GM19025 (cell line): ENCODE data around the gene ARMH3.
A peak's percentile ranks its signal among the peaks of the same experiment; 100 is the strongest.

Source experiments
- ATAC-seq: cut with Tn5 transposase; IDR thresholded peaks from one replicate; pipeline ENCODE4 v1.9.1; 2021; ENCODE audit warnings: mild to moderate bottlenecking, low read depth, moderate library complexity; ENCODE audit not compliant: unreplicated experiment

ARMH3 gene

DNA sequence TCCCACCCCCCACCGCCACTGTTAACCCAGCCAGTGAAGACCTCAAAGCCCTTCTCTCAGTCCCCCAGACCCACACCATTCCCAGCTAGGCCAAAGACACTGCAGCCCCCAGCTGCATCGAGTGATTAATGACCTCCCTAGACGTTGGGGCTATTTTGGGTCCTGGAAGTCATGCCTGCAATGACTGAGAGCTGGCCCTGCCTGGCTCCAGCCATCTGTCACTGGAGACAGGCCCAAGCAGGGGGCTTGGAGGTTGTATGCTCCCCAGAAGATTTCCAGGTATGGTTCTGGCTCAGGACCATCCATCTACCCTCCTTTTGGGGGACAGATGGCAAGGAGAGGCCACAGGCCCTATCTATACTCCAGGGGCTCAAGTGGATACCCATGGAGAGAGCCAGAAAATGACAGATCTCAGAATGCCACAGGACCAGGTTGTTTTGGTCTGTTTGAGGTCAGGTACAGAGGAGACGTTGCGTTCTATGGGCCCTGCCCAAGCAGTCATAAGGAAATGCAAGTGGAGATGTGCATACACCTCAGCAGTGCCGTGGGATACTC is 217.5 kb downstream of the ARMH3 start:
- no peak for ATAC-seq

DNA sequence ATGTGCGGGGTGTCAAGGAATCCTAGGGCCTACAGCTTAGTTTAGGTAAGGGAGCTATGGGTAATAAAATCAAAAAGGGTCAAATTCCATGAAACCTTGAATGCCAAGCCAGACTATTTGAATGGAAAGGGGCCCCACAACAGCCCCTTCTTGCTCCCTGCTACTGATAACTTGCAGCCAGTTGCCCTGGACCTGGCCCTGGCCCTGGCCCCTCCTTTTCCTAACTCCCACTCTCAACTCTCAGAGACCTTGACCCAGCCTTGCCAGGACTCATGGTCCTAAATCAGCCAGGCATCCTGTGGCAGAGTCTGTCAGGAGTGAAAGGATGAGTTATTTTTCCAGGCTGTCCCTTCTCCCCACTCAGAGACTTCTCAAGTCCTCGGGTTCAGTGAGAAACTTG is 218.2 kb downstream of the ARMH3 start:
- ATAC-seq, result no peak

- no peak for ATAC-seq
Observed at GRCh38 chr10:101835362-101835761, 220.6 kb downstream of the ARMH3 start.

- no peak for ATAC-seq
Observed at GRCh38 chr10:101834341-101834740, 221.6 kb downstream of the ARMH3 start.

DNA sequence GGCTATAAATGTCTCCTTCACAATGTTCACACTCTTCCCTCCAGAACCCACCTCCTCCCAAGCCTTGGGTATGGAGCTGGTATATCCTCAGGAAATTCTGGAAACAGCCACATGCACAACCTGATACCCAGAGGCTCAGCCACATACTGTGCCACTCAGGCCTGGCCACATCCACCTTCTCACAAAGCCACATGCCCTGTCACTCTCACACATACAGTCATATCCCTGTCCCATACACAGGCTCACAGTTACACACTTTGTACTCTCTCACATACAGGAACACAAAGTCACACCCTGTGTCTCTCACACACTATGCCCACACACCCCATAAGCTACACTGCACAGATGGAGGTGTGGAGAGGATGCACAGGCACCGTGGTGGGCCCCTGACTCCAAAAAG is 222.5 kb downstream of the ARMH3 start:
- no peak for ATAC-seq

DNA sequence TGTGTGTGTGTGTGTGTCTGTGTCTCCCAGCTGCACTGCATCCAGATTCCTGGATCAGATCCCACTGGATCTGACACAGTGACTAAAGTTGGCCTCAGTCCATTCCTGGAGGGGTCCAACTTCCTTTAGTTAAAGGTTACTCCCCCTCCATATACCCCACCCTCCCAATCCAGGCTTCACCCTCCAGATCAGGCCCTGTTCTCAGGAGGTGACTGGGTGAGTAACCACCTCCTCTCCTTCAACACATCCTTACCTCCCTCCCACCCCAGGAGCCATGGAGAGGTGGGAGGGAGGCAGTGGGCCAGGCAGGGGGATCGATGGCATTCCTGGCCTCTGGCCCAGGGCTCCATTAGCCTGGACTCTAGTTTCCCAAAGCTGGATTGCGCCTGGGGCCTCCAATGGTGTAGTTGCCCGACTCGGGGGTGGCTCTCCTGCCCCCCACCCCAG is 223.6 kb downstream of the ARMH3 start:
- no peak for ATAC-seq

DNA sequence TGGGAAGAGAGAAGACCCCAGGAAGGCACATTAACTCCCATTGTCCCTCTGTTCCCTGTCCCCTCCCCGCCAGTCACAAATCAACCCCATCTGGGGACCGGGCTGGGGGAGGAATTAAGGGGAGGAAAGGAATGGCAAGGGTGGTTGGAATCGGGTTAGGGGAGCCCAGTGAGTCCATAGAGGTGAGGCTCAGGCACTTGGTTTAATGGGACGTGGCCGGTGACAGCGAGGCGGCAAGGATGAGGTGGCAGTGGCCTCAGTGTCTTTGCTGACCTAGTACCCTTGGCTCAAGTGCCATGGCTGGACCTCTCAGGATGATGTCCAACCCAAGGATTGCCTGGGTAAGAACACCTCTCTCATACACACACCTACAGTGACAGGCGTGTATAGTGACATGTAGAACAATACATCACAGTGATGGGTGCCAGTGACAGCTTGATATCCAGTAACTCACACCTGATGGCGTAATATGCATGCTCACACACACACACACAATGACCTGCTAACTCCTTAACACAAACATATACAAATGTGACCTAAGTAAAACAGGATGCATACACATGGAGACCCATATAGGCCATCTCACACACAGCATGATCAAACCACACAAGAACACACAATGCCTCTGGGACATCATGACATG is 224.7 kb downstream of the ARMH3 start:
- no peak for ATAC-seq

DNA sequence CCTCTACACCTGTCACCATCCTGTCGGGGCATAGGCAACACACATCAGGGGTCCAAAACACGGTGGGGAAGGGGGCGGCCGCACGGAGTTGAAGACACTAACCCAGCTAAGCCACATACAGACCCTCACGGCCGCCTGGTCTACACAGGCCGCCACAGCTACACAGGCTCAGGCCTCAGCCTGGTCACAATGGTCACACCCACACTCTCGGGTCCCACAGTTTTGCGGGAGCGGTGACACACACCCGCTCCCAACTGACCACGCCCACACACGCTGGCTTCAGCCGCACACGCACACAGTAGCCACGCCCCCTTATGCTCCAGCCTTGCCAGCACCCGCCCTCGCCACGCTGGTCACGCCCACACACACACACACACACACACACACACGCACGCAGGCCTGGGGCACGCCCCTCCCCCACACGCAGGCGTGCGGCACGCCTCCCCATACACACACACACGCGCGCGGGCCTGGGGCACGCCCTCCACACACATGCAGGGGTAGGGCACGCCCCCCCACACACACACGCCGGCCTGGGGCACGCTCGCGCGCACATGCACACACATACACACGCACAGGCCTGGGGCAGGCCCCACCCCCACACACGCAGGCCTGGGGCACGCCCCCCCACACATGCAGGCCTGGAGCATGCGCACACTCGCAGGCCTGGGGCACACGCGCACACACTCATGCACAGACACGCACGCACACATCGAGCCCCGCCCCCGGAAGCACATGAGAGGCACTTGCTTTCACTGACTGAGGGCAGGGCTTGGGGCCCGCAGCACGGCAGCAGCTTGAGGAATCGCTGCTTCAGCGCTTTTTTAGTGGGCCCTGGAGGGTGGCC is 225.4 kb downstream of the ARMH3 start:
- ATAC-seq, result peak; percentile 59

- no peak for ATAC-seq
Observed at GRCh38 chr10:101829561-101830315, 226.2 kb downstream of the ARMH3 start.

DNA sequence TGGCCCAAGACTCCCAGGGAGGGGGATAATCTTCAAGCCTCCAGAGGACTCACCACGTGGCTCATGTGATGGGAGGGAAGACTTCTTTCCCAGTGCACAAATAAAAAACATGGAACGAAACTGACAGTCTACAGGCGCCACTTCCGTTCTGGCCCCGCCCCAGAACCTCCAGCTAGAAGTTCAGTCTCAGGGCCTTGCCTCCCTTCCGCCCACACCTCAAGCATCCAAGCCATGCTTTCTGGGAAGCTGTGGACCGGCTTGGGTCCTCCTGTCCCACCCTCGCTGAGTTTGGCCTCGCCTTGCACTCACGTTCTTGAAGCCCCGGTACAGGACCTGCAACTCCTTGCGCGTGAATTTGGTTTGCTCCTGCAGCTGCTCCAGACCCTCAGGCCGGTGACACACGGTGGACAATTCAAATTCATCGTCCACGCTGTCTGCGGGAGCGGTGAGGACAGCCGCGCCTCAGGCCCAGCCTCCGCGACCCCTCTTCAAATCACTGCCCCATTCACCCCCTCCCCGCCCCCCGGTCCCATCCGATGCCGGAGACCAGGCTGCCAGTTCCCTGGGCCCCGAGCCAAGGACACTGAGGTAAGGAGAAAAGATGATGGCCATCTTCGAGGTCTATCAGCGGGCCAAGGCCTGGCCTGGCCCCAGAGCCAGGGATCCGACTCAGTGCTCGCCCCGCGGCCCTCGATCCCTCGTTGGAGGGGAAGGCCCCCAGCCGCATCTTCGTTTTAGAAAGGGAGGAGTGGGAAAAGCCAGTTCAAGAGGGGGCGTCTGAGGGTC is 227.0 kb downstream of the ARMH3 start:
- no peak for ATAC-seq

DNA sequence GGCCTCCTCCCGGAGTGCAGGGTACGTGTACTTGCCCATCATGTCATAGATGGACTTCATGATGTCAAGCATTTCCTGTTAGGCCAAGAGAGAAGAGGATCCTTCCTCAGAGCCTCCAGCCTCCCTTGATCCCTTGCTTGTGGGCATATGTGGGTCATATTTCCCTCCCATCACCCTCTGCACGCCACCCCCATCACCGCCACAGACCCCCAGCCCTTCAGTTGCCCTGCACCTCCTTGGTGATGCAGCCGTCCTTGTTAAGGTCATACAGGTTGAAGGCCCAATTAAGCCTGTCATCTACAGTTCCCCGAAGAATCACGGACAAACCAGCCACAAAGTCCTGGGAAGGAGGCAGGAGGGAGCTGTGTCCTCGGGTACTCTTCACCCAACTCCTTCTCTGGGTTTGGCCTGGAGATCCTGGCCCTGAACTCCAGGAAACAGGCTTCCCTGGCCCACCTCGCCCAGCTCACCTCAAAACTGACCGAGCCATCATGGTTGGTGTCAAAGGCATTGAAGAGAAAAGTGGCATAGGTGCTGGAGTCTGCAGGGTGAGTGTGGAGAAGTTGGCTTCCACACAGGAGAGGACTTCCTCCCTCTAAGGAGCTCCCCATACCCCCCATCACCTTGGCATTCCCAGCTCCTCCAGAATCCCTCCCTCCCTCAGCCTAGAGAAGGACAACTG is 227.9 kb downstream of the ARMH3 start:
- ATAC-seq, result no peak

DNA sequence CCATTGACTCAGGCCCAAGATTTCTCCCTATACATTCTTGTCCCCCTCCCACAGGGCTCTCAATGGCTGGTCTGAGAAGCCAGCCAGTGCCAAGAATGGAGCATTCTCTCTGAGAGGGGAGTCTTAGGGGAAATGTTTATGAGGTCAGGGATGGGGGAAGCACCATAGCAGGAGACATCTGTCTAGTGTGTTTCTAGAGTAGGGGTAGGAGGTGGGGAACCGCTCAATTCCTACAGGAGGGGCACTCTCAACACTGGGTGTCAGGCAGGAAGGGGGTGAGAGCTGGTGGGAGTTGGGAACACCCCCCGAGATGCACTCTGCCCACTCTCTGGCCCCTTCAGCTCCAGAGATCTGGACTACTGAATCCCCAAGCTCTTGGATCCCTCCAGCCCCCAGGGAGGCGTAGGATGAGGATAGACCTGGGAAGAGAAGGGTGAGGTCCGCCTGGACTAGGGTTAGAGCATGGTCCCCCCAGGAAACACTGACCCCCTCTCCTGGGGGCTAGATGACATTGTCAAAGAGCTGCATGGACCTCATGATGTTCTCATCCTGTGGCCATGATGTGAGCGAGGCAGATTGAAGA is 229.0 kb downstream of the ARMH3 start:
- ATAC-seq, result no peak

GRCh38 chr10:101824736-101825135 is 231.2 kb downstream of the ARMH3 start:
- no peak for ATAC-seq

- peak; percentile 15 for ATAC-seq
Observed at GRCh38 chr10:101818872-101819633, 236.9 kb downstream of the ARMH3 start.

GRCh38 chr10:101818119-101818871 is 237.7 kb downstream of the ARMH3 start, which contains the start of gene OGA:
Gene OGA (minus strand): TSS chr10:101818444. CDS start chr10:101818022, 422 bp downstream.
- peak; percentile 84 for ATAC-seq

GRCh38 chr10:101817337-101818118 is 238.4 kb downstream of the ARMH3 start:
- ATAC-seq, result no peak

- ATAC-seq, result no peak
Observed at GRCh38 chr10:101816913-101817336, 239.0 kb downstream of the ARMH3 start.
